ENCODE data around the gene LDLRAD2. TPM values are rescaled to one million over a fixed set of nuclear protein-coding genes. Genes with fewer than 3 reads are reported as not detected.
"Not testable (repeated sequence)": the region's sequence is repeated elsewhere in the genome, so short reads cannot be mapped to it uniquely, and the experiment has no call there.

LDLRAD2 gene
- total RNA-seq (2012; rRNA removed): not detected in 2 replicates

- peaks cover 7% of the 10 kb centered on the region for H3K4me1 ChIP-seq (ENCODE audit: control insufficient read depth, insufficient read depth, low read length)
- H3K9me3 ChIP-seq (replicated peaks; ENCODE audit: low read length): no peaks in the 10 kb centered on the region
- no peak within 1 kb of the TSS for H3K9ac ChIP-seq (ENCODE audit: low read depth, low read length)
- H3K4me2 ChIP-seq (ENCODE audit: low read length): no peak within 1 kb of the TSS
- H3K27me3 ChIP-seq (ENCODE audit: control insufficient read depth, insufficient read depth, low read length): peaks cover 2% of the 10 kb centered on the region
- H3K4me3 ChIP-seq (ENCODE audit: low read length): no peak within 1 kb of the TSS
- H3K36me3 ChIP-seq (ENCODE audit: insufficient read depth, low read length): no peaks in the 10 kb centered on the region
Observed at GRCh38 chr1:21811875-21812305, at the start of gene LDLRAD2. Gene LDLRAD2, plus strand, starts transcription at chr1:21812265. Its CDS starts 187 bp downstream, at chr1:21812452.

- Histone ChIP-seq H3K9me3 (replicated peaks; ENCODE audit: low read length) (no peaks in the 10 kb centered on the region), H3K36me3 (ENCODE audit: insufficient read depth, low read length) (no peaks in the 10 kb centered on the region), H3K4me3 (ENCODE audit: low read length) (no peak overlapping the region), H3K4me1 (ENCODE audit: control insufficient read depth, insufficient read depth, low read length) (peaks cover 19% of the 10 kb centered on the region), H3K4me2 (ENCODE audit: low read length) (no peak overlapping the region), H3K9ac (ENCODE audit: low read depth, low read length) (no peak overlapping the region), H3K27me3 (ENCODE audit: control insufficient read depth, insufficient read depth, low read length) (no peaks in the 10 kb centered on the region)
Observed at GRCh38 chr1:21763236-21763635, 48.8 kb upstream of the LDLRAD2 start.

- H3K9me3 ChIP-seq (replicated peaks; ENCODE audit: low read length): no peaks in the 10 kb centered on the region
- H3K27me3 ChIP-seq (ENCODE audit: control insufficient read depth, insufficient read depth, low read length): no peaks in the 10 kb centered on the region
- no peak overlapping the region for H3K4me3 ChIP-seq (ENCODE audit: low read length)
- peaks cover 19% of the 10 kb centered on the region for H3K4me1 ChIP-seq (ENCODE audit: control insufficient read depth, insufficient read depth, low read length)
- peak overlapping the region; percentile 24 for H3K4me2 ChIP-seq (ENCODE audit: low read length)
- no peaks in the 10 kb centered on the region for H3K36me3 ChIP-seq (ENCODE audit: insufficient read depth, low read length)
- H3K9ac ChIP-seq (ENCODE audit: low read depth, low read length): no peak overlapping the region
Observed at GRCh38 chr1:21763694-21764419, 48.2 kb upstream of the LDLRAD2 start.

GRCh38 chr1:21764615-21765423 is 47.2 kb upstream of the LDLRAD2 start:
- no peak overlapping the region for H3K4me3 ChIP-seq (ENCODE audit: low read length)
- peak overlapping the region; percentile 56 for H3K9ac ChIP-seq (ENCODE audit: low read depth, low read length)
- no peaks in the 10 kb centered on the region for H3K27me3 ChIP-seq (ENCODE audit: control insufficient read depth, insufficient read depth, low read length)
- peaks cover 19% of the 10 kb centered on the region for H3K4me1 ChIP-seq (ENCODE audit: control insufficient read depth, insufficient read depth, low read length)
- no peaks in the 10 kb centered on the region for H3K36me3 ChIP-seq (ENCODE audit: insufficient read depth, low read length)
- H3K4me2 ChIP-seq (ENCODE audit: low read length): peak overlapping the region; percentile 53
- H3K9me3 ChIP-seq (replicated peaks; ENCODE audit: low read length): no peaks in the 10 kb centered on the region

GRCh38 chr1:21766210-21766609 is 45.9 kb upstream of the LDLRAD2 start:
- Histone ChIP-seq H3K4me2 (ENCODE audit: low read length) (no peak overlapping the region), H3K9ac (ENCODE audit: low read depth, low read length) (no peak overlapping the region), H3K27me3 (ENCODE audit: control insufficient read depth, insufficient read depth, low read length) (no peaks in the 10 kb centered on the region), H3K4me1 (ENCODE audit: control insufficient read depth, insufficient read depth, low read length) (peaks cover 19% of the 10 kb centered on the region), H3K36me3 (ENCODE audit: insufficient read depth, low read length) (no peaks in the 10 kb centered on the region), H3K9me3 (replicated peaks; ENCODE audit: low read length) (no peaks in the 10 kb centered on the region), H3K4me3 (ENCODE audit: low read length) (no peak overlapping the region)

- H3K4me1 ChIP-seq (ENCODE audit: control insufficient read depth, insufficient read depth, low read length): peaks cover 19% of the 10 kb centered on the region
- not testable (repeated sequence) for H3K9me3 ChIP-seq (replicated peaks; ENCODE audit: low read length); H3K4me2 ChIP-seq (ENCODE audit: low read length); H3K9ac ChIP-seq (ENCODE audit: low read depth, low read length); H3K36me3 ChIP-seq (ENCODE audit: insufficient read depth, low read length); H3K27me3 ChIP-seq (ENCODE audit: control insufficient read depth, insufficient read depth, low read length); H3K4me3 ChIP-seq (ENCODE audit: low read length)
Observed at GRCh38 chr1:21767106-21767505, 45.0 kb upstream of the LDLRAD2 start.

- no peak overlapping the region for H3K4me2 ChIP-seq (ENCODE audit: low read length)
- H3K27me3 ChIP-seq (ENCODE audit: control insufficient read depth, insufficient read depth, low read length): no peaks in the 10 kb centered on the region
- H3K4me1 ChIP-seq (ENCODE audit: control insufficient read depth, insufficient read depth, low read length): peaks cover 7% of the 10 kb centered on the region
- no peak overlapping the region for H3K9ac ChIP-seq (ENCODE audit: low read depth, low read length)
- H3K4me3 ChIP-seq (ENCODE audit: low read length): no peak overlapping the region
- H3K9me3 ChIP-seq (replicated peaks; ENCODE audit: low read length): no peaks in the 10 kb centered on the region
- no peaks in the 10 kb centered on the region for H3K36me3 ChIP-seq (ENCODE audit: insufficient read depth, low read length)
Observed at GRCh38 chr1:21770201-21770600, 41.9 kb upstream of the LDLRAD2 start.

GRCh38 chr1:21770602-21771001 is 41.5 kb upstream of the LDLRAD2 start:
- not testable (repeated sequence) for H3K4me3 ChIP-seq (ENCODE audit: low read length); H3K9ac ChIP-seq (ENCODE audit: low read depth, low read length); H3K27me3 ChIP-seq (ENCODE audit: control insufficient read depth, insufficient read depth, low read length); H3K4me2 ChIP-seq (ENCODE audit: low read length); H3K36me3 ChIP-seq (ENCODE audit: insufficient read depth, low read length); H3K9me3 ChIP-seq (replicated peaks; ENCODE audit: low read length); H3K4me1 ChIP-seq (ENCODE audit: control insufficient read depth, insufficient read depth, low read length)

- H3K36me3 ChIP-seq (ENCODE audit: insufficient read depth, low read length); H3K9me3 ChIP-seq (replicated peaks; ENCODE audit: low read length); H3K27me3 ChIP-seq (ENCODE audit: control insufficient read depth, insufficient read depth, low read length); H3K4me2 ChIP-seq (ENCODE audit: low read length); H3K9ac ChIP-seq (ENCODE audit: low read depth, low read length); H3K4me3 ChIP-seq (ENCODE audit: low read length); H3K4me1 ChIP-seq (ENCODE audit: control insufficient read depth, insufficient read depth, low read length): not testable (repeated sequence)
Observed at GRCh38 chr1:21771672-21772071, 40.4 kb upstream of the LDLRAD2 start.

GRCh38 chr1:21773585-21773984 is 38.5 kb upstream of the LDLRAD2 start:
- Histone ChIP-seq H3K4me1 (ENCODE audit: control insufficient read depth, insufficient read depth, low read length) (peaks cover 3% of the 10 kb centered on the region), H3K9me3 (replicated peaks; ENCODE audit: low read length) (no peaks in the 10 kb centered on the region), H3K9ac (ENCODE audit: low read depth, low read length) (no peak overlapping the region), H3K36me3 (ENCODE audit: insufficient read depth, low read length) (no peaks in the 10 kb centered on the region), H3K27me3 (ENCODE audit: control insufficient read depth, insufficient read depth, low read length) (no peaks in the 10 kb centered on the region), H3K4me3 (ENCODE audit: low read length) (no peak overlapping the region), H3K4me2 (ENCODE audit: low read length) (no peak overlapping the region)

- H3K36me3 ChIP-seq (ENCODE audit: insufficient read depth, low read length): no peaks in the 10 kb centered on the region
- peaks cover 3% of the 10 kb centered on the region for H3K4me1 ChIP-seq (ENCODE audit: control insufficient read depth, insufficient read depth, low read length)
- no peaks in the 10 kb centered on the region for H3K9me3 ChIP-seq (replicated peaks; ENCODE audit: low read length)
- no peak overlapping the region for H3K4me3 ChIP-seq (ENCODE audit: low read length)
- no peak overlapping the region for H3K9ac ChIP-seq (ENCODE audit: low read depth, low read length)
- H3K4me2 ChIP-seq (ENCODE audit: low read length): no peak overlapping the region
- H3K27me3 ChIP-seq (ENCODE audit: control insufficient read depth, insufficient read depth, low read length): no peaks in the 10 kb centered on the region
Observed at GRCh38 chr1:21774835-21775549, 37.1 kb upstream of the LDLRAD2 start.
